Measurements from ENCODE around the gene LRGUK. TPM values are rescaled to one million over a fixed set of nuclear protein-coding genes. Genes with fewer than 3 reads are reported as not detected.

Gene LRGUK
- total and polyA plus RNA-seq, 2 of the 8 experiments (the other 6 are each of a cell fraction or from before 2014, with no cell fraction given): 1.5 to 3.6 TPM

DNA sequence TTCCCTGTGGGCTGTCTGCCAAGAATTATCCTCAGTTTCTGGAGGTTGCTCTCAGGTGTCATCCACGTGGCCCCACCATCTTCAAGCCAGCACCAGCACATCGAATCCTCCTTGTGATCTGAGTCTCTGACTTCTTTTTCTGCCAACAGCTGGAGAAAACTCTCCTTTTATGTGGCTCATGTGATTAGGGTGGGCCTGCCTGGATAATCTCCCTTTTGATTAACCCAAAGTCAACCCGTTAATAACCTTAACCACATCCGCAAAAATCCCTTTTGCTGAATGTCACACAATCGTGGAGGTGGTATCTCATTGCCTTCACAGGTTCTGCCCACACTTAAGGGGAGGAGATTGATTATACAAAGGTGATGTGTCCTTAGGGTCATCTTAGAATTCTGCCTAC, 73.8 kb downstream of the LRGUK start (continued):
- TF ChIP-seq RAD21 (IDR thresholded peaks at IDR 0.05 in 1 of 2, conservative IDR thresholded peaks at IDR 0.05 in 1 of 2; ENCODE audit: low read depth in 2 of 2, low read length in 2 of 2) (no peak), CBX8 (IDR thresholded peaks at IDR 0.05; ENCODE audit: borderline replicate concordance, low read depth, low read length) (no peak), TCF12 (IDR thresholded peaks at IDR 0.05; ENCODE audit: low read depth, low read length) (no peak)
